Thoracic aorta (tissue), 2 donors: ENCODE results near the gene CDC16. TPM values are rescaled to one million over a fixed set of nuclear protein-coding genes. Genes with fewer than 3 reads are reported as not detected.
A peak's percentile ranks its signal among the peaks of the same experiment; 100 is the strongest.

ENCODE experiments used
- ATAC-seq: fragments of 150-250 bp; one replicate; pipeline ENCODE4 v1.8.0; 2017; ENCODE audit warnings: low read depth; ENCODE audit not compliant: insufficient number of reproducible peaks, low FRiP score
- DNase-seq: peaks from one replicate; pipeline ENCODE4 v3.0.0-alpha.2; 2020; ENCODE audit warnings: low spot score
- H3K27ac ChIP-seq, 2 donors: fragments of 200-600 bp; sonication (generic); 1 replicate in 1 of 2; 2 replicates in 1 of 2; pipeline ENCODE4 v1.5.1; 2016; ENCODE audit warnings: mild to moderate bottlenecking in 2 of 2, moderate library complexity in 2 of 2
- H3K27me3 ChIP-seq: fragments of 200-600 bp; sonication (generic); replicated peaks from 2 replicates; pipeline ENCODE4 v1.6.0; 2016; ENCODE audit warnings: mild to moderate bottlenecking; ENCODE audit not compliant: insufficient read depth
- H3K36me3 ChIP-seq: fragments of 200-600 bp; sonication (generic); one replicate; pipeline ENCODE4 v1.5.1; 2016
- H3K4me1 ChIP-seq, 2 donors: fragments of 200-600 bp; sonication (generic); 1 replicate in 1 of 2; 2 replicates in 1 of 2; pipeline versions ENCODE4 v1.5.1 to v1.6.0; 2016; ENCODE audit warnings: low read depth in 2 of 2, mild to moderate bottlenecking in 1 of 2; ENCODE audit not compliant: control insufficient read depth in 1 of 2
- H3K4me3 ChIP-seq: fragments of 200-600 bp; sonication (generic); 2 replicates; pipeline ENCODE4 v1.5.1; 2016; ENCODE audit warnings: mild to moderate bottlenecking
- H3K9me3 ChIP-seq: fragments of 200-600 bp; sonication (generic); 2 replicates; pipeline ENCODE4 v1.5.1; 2016
- CTCF ChIP-seq: fragments of 200-600 bp; sonication (generic); IDR thresholded peaks from one replicate; pipeline ENCODE4 v1.5.1; 2019; ENCODE audit warnings: antibody characterized with exemption
- total RNA-seq, 2 donors: library from RNA; depleted of rRNA; stranded (reverse); fragments of >200 nt; gene quantifications; one replicate each; pipeline versions ENCODE4 v1.1.0 to v1.2.3, GENCODE V29; 2016

The CDC16 gene
- total RNA-seq, 2 donors from 2014 or later: 45.4 to 73.3 TPM

- peaks cover 8 to 9% of the 10 kb centered on the region in 2 donors for H3K4me1 ChIP-seq
- H3K9me3 ChIP-seq: no peaks in the 10 kb centered on the region
- H3K27ac ChIP-seq: no peak overlapping the region
- H3K36me3 ChIP-seq: peaks cover 50% of the 10 kb centered on the region
- ATAC-seq (no peak), DNase-seq (no peak)
- no peak overlapping the region for H3K4me3 ChIP-seq
- no peak for TF ChIP-seq CTCF
- no peaks in the 10 kb centered on the region for H3K27me3 ChIP-seq
Observed at GRCh38 chr13:114237415-114238112, 2.9 kb downstream of the CDC16 start.

- peaks cover 83% of the 10 kb centered on the region for H3K36me3 ChIP-seq
Observed at GRCh38 chr13:114241918-114242317, 7.2 kb downstream of the CDC16 start.

GRCh38 chr13:114243971-114244370, 9.3 kb downstream of the CDC16 start:
- no peak overlapping the region for H3K4me3 ChIP-seq
- DNase-seq: no peak
- no peak for ATAC-seq
- peaks cover 84% of the 10 kb centered on the region for H3K36me3 ChIP-seq
- no peak for TF ChIP-seq CTCF
- H3K4me1 ChIP-seq: no peaks in the 10 kb centered on the region
- H3K27me3 ChIP-seq: no peaks in the 10 kb centered on the region
- no peak overlapping the region for H3K27ac ChIP-seq
- no peaks in the 10 kb centered on the region for H3K9me3 ChIP-seq

More at GRCh38 chr13:114241918-114242317, 7.2 kb downstream of the CDC16 start:
- H3K27ac ChIP-seq: no peak overlapping the region
- DNase-seq (no peak), ATAC-seq (no peak)
- no peaks in the 10 kb centered on the region for H3K4me1 ChIP-seq
- H3K4me3 ChIP-seq: no peak overlapping the region
- TF ChIP-seq CTCF: no peak
- H3K9me3 ChIP-seq: no peaks in the 10 kb centered on the region
- no peaks in the 10 kb centered on the region for H3K27me3 ChIP-seq

- peaks cover 85% of the 10 kb centered on the region for H3K36me3 ChIP-seq
- no peak overlapping the region for H3K27ac ChIP-seq
- ATAC-seq: no peak
- no peak overlapping the region for H3K4me3 ChIP-seq
- no peak for TF ChIP-seq CTCF
- no peak for DNase-seq
- H3K4me1 ChIP-seq: no peaks in the 10 kb centered on the region
- no peaks in the 10 kb centered on the region for H3K27me3 ChIP-seq
- H3K9me3 ChIP-seq: no peaks in the 10 kb centered on the region
Observed at GRCh38 chr13:114244637-114245036, 9.9 kb downstream of the CDC16 start.

GRCh38 chr13:114248011-114248410, 13.3 kb downstream of the CDC16 start:
- H3K27me3 ChIP-seq: no peaks in the 10 kb centered on the region
- no peak overlapping the region for H3K4me3 ChIP-seq
- H3K27ac ChIP-seq: peak overlapping the region in 1 of 2 donors; percentile 47
- no peaks in the 10 kb centered on the region for H3K9me3 ChIP-seq
- ATAC-seq (no peak), DNase-seq (no peak)
- H3K36me3 ChIP-seq: peaks cover 70% of the 10 kb centered on the region
- no peaks in the 10 kb centered on the region for H3K4me1 ChIP-seq
- no peak for TF ChIP-seq CTCF
